ENCODE data around the gene SERHL2. TPM values are rescaled to one million over a fixed set of nuclear protein-coding genes. Genes with fewer than 3 reads are reported as not detected.

The SERHL2 gene
- total and polyA plus RNA-seq, 2 experiments from 2014 or later, result 1.5 to 2.1 TPM

DNA sequence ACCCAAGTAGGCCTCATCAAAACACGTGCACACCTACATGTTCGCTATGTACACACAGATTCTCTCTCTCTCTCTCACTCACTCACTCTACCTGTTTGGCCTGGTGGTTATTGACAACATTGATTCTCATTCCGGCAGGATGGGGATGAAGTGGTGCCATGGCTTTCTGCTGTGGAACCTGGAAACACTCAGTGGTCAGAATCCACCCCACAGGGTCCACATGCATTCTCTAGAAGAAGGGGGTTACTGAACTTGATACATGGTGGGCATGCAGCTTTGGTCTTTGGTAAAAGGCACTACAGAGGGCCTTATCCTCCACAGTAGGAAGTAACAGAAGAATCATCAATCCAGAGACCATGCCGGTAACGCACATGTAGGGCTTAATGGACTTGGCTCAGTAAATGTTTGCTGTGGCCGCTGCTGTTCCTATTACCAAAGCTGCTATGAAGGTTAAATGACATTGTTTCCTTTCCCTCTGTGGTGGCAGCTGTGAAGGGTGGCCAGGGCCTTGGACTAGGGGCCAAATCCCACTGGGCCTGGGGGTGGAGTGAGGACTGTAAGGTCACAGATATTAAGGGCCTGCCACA lies 48.2 kb downstream of the SERHL2 start:
- Histone ChIP-seq H4K20me1 (replicated peaks; ENCODE audit: insufficient read depth) (peaks cover 39% of the 10 kb centered on the region), H3K27ac (ENCODE audit: low read depth) (no peak overlapping the region), H3K4me1 (ENCODE audit: insufficient read depth) (no peaks in the 10 kb centered on the region), H3K79me2 (replicated peaks; ENCODE audit: insufficient read depth) (peaks cover 72% of the 10 kb centered on the region), H3K4me3 (no peak overlapping the region), H3K36me3 (ENCODE audit: insufficient read depth) (peaks cover 50% of the 10 kb centered on the region), H3F3A (replicated peaks; ENCODE audit: low read depth) (no peaks in the 10 kb centered on the region), H3K4me2 (no peak overlapping the region), H2AFZ (no peak overlapping the region), H3K9me2 (ENCODE audit: insufficient read depth) (no peaks in the 10 kb centered on the region), H3K27me3 (ENCODE audit: insufficient read depth) (no peaks in the 10 kb centered on the region)
- no peaks in the 10 kb centered on the region for H3K27me3 Mint-ChIP-seq (ENCODE audit: insufficient read depth, low read depth, poor library complexity)
- no peak overlapping the region for H3K4me3 Mint-ChIP-seq
- TF ChIP-seq POLR2AphosphoS5 (IDR thresholded peaks at IDR 0.05; ENCODE audit: low read depth), result no peak
- TF ChIP-seq, protein P1, sequence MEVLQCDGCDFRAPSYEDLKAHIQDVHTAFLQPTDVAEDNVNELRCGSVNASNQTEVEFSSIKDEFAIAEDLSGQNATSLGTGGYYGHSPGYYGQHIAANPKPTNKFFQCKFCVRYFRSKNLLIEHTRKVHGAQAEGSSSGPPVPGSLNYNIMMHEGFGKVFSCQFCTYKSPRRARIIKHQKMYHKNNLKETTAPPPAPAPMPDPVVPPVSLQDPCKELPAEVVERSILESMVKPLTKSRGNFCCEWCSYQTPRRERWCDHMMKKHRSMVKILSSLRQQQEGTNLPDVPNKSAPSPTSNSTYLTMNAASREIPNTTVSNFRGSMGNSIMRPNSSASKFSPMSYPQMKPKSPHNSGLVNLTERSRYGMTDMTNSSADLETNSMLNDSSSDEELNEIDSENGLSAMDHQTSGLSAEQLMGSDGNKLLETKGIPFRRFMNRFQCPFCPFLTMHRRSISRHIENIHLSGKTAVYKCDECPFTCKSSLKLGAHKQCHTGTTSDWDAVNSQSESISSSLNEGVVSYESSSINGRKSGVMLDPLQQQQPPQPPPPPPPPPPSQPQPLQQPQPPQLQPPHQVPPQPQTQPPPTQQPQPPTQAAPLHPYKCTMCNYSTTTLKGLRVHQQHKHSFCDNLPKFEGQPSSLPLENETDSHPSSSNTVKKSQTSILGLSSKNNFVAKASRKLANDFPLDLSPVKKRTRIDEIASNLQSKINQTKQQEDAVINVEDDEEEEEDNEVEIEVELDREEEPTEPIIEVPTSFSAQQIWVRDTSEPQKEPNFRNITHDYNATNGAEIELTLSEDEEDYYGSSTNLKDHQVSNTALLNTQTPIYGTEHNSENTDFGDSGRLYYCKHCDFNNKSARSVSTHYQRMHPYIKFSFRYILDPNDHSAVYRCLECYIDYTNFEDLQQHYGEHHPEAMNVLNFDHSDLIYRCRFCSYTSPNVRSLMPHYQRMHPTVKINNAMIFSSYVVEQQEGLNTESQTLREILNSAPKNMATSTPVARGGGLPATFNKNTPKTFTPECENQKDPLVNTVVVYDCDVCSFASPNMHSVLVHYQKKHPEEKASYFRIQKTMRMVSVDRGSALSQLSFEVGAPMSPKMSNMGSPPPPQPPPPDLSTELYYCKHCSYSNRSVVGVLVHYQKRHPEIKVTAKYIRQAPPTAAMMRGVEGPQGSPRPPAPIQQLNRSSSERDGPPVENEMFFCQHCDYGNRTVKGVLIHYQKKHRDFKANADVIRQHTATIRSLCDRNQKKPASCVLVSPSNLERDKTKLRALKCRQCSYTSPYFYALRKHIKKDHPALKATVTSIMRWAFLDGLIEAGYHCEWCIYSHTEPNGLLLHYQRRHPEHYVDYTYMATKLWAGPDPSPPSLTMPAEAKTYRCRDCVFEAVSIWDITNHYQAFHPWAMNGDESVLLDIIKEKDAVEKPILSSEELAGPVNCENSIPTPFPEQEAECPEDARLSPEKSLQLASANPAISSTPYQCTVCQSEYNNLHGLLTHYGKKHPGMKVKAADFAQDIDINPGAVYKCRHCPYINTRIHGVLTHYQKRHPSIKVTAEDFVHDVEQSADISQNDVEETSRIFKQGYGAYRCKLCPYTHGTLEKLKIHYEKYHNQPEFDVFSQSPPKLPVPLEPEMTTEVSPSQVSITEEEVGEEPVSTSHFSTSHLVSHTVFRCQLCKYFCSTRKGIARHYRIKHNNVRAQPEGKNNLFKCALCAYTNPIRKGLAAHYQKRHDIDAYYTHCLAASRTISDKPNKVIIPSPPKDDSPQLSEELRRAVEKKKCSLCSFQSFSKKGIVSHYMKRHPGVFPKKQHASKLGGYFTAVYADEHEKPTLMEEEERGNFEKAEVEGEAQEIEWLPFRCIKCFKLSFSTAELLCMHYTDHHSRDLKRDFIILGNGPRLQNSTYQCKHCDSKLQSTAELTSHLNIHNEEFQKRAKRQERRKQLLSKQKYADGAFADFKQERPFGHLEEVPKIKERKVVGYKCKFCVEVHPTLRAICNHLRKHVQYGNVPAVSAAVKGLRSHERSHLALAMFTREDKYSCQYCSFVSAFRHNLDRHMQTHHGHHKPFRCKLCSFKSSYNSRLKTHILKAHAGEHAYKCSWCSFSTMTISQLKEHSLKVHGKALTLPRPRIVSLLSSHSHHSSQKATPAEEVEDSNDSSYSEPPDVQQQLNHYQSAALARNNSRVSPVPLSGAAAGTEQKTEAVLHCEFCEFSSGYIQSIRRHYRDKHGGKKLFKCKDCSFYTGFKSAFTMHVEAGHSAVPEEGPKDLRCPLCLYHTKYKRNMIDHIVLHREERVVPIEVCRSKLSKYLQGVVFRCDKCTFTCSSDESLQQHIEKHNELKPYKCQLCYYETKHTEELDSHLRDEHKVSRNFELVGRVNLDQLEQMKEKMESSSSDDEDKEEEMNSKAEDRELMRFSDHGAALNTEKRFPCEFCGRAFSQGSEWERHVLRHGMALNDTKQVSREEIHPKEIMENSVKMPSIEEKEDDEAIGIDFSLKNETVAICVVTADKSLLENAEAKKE (CRISPR knock-in tag; IDR thresholded peaks at IDR 0.05), result no peak
- TF ChIP-seq, protein P2, sequence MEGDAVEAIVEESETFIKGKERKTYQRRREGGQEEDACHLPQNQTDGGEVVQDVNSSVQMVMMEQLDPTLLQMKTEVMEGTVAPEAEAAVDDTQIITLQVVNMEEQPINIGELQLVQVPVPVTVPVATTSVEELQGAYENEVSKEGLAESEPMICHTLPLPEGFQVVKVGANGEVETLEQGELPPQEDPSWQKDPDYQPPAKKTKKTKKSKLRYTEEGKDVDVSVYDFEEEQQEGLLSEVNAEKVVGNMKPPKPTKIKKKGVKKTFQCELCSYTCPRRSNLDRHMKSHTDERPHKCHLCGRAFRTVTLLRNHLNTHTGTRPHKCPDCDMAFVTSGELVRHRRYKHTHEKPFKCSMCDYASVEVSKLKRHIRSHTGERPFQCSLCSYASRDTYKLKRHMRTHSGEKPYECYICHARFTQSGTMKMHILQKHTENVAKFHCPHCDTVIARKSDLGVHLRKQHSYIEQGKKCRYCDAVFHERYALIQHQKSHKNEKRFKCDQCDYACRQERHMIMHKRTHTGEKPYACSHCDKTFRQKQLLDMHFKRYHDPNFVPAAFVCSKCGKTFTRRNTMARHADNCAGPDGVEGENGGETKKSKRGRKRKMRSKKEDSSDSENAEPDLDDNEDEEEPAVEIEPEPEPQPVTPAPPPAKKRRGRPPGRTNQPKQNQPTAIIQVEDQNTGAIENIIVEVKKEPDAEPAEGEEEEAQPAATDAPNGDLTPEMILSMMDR (conservative IDR thresholded peaks at IDR 0.05; ENCODE audit: low read depth in 2 of 2), result no peak
- TF ChIP-seq, protein P3, sequence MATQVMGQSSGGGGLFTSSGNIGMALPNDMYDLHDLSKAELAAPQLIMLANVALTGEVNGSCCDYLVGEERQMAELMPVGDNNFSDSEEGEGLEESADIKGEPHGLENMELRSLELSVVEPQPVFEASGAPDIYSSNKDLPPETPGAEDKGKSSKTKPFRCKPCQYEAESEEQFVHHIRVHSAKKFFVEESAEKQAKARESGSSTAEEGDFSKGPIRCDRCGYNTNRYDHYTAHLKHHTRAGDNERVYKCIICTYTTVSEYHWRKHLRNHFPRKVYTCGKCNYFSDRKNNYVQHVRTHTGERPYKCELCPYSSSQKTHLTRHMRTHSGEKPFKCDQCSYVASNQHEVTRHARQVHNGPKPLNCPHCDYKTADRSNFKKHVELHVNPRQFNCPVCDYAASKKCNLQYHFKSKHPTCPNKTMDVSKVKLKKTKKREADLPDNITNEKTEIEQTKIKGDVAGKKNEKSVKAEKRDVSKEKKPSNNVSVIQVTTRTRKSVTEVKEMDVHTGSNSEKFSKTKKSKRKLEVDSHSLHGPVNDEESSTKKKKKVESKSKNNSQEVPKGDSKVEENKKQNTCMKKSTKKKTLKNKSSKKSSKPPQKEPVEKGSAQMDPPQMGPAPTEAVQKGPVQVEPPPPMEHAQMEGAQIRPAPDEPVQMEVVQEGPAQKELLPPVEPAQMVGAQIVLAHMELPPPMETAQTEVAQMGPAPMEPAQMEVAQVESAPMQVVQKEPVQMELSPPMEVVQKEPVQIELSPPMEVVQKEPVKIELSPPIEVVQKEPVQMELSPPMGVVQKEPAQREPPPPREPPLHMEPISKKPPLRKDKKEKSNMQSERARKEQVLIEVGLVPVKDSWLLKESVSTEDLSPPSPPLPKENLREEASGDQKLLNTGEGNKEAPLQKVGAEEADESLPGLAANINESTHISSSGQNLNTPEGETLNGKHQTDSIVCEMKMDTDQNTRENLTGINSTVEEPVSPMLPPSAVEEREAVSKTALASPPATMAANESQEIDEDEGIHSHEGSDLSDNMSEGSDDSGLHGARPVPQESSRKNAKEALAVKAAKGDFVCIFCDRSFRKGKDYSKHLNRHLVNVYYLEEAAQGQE (IDR thresholded peaks at IDR 0.05; ENCODE audit: unreplicated experiment), result no peak
- peaks cover 4% of the 10 kb centered on the region; the same call in 2 of the 3 replicates for H3K9me3 Mint-ChIP-seq
- ATAC-seq, result no peak
- peaks cover 81% of the 10 kb centered on the region for H3K36me3 Mint-ChIP-seq (ENCODE audit: low read depth)
- H3K27ac Mint-ChIP-seq, result no peak overlapping the region
- DNase-seq (ENCODE audit: low spot score), result no peak
- no peaks in the 10 kb centered on the region; the same call in 2 of the 3 replicates for H3K4me1 Mint-ChIP-seq

All from GM23338 (cell line).